ENCODE results near the gene COL18A1. TPM values are rescaled to one million over a fixed set of nuclear protein-coding genes. Genes with fewer than 3 reads are reported as not detected.

Gene COL18A1
- total and polyA plus RNA-seq, 2 donors from 2014 or later = 150 to 316 TPM

DNA sequence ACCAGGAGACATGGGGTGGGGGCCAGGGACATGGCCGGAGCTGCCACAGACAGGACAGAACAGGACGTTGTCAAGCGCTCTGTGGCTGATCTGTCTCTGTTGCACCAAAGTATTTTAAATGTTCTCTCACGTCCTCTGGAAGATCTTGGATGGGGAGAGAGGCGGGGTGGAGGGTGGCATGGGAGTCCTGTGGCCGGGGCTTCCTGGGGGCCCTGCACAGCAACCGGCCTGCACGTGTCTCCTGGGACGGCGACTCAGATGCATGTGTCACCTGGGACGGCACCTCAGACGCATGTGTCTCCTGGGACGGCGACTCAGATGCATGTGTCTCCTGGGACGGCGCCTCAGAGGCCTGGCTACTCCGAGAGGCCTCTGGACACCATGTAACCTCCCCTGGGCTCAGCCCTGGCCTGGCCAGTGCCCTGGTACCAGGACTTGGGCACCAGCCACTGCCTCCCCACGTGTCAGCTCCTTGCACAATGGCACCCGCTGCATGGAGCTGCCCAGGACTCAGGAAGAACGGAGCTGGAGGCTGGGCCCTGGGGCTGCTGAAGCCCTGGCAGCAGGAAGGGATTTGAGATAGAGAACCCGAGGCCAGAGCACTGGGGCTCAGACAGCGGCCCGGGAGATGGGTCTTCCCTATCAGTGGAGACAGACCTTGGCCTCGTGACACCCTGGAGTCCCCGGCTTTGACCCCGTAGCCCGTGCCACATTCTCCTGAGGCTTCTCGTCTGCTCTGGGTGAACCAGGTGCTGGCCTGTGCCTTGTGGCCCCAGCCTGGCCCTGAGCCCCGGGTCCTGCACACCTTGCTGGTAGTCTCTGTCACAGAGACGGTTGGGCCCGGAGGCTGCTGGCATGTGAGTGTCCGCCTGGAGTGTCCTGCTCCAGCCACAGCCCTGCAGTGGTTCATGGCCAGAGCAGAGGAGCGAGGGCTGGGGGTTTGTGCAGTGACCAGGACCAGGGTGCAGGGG, 152.0 kb downstream of the COL18A1 start:
- H3K4me1 ChIP-seq (ENCODE audit: control insufficient read depth in 2 of 3, insufficient read depth in 2 of 3, low read depth in 1 of 3, low read length in 3 of 3) = peaks cover 0 to 2% (median 0%) of the 10 kb centered on the region in 3 donors
- no peak overlapping the region for H3K4me3 ChIP-seq (ENCODE audit: low read length in 3 of 3)
- no peak overlapping the region for H3K9ac ChIP-seq (ENCODE audit: low read length in 3 of 3)
- intact Hi-C loops (cut with DNase I) = loop anchor here (5.0 kb wide), 1 partner anchor 265 kb away; no protein-coding TSS in a partner anchor
- no peak overlapping the region for H3K27ac ChIP-seq (ENCODE audit: low read depth in 2 of 2, low read length in 2 of 2)
- FAIRE-seq (no peak), DNase-seq (peak in 2 of 5 donors; percentile 64 to 78)
- H3K36me3 ChIP-seq (ENCODE audit: control insufficient read depth in 2 of 3, insufficient read depth in 3 of 3, low read length in 3 of 3) = no peaks in the 10 kb centered on the region
- H3K9me3 ChIP-seq (ENCODE audit: control insufficient read depth in 2 of 3, insufficient read depth in 1 of 3, low read length in 3 of 3) = no peaks in the 10 kb centered on the region
- H3K27me3 ChIP-seq (ENCODE audit: control insufficient read depth, insufficient read depth, low read length) = no peaks in the 10 kb centered on the region
- no peak for TF ChIP-seq CTCF (IDR thresholded peaks at IDR 0.05; ENCODE audit: borderline replicate concordance, extremely low read depth, insufficient read depth)

DNA sequence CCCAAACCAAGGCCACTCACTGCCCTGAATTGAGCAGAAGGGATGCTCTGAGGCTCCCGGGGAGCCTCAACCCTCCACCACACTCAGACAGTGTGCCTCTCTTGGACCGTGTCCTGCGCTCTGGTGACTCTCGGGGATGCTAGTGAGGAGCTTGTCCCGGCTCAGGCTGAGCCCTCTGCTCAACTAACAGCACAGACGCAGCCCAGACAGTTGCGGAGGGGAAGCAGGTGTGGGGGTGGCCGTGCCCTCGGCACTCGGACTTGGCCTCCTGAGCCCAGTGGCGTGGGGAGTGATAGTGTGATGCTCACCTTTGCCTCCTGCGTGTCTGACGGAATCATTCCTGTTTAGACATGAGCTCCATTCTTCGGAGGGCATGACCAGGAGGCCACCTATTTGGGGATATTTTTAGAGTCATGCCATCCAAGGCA, 152.7 kb downstream of the COL18A1 start:
- no peak for TF ChIP-seq CTCF (IDR thresholded peaks at IDR 0.05; ENCODE audit: borderline replicate concordance, extremely low read depth, insufficient read depth)
- Histone ChIP-seq H3K27ac (ENCODE audit: low read depth in 2 of 2, low read length in 2 of 2) (no peak overlapping the region), H3K4me1 (ENCODE audit: control insufficient read depth in 2 of 3, insufficient read depth in 2 of 3, low read depth in 1 of 3, low read length in 3 of 3) (peaks cover 0 to 2% (median 0%) of the 10 kb centered on the region in 3 donors), H3K9ac (ENCODE audit: low read length in 3 of 3) (no peak overlapping the region), H3K27me3 (ENCODE audit: control insufficient read depth, insufficient read depth, low read length) (no peaks in the 10 kb centered on the region), H3K36me3 (ENCODE audit: control insufficient read depth in 2 of 3, insufficient read depth in 3 of 3, low read length in 3 of 3) (no peaks in the 10 kb centered on the region), H3K9me3 (ENCODE audit: control insufficient read depth in 2 of 3, insufficient read depth in 1 of 3, low read length in 3 of 3) (no peaks in the 10 kb centered on the region), H3K4me3 (ENCODE audit: low read length in 3 of 3) (no peak overlapping the region)
- intact Hi-C loops (cut with DNase I) = loop anchor here (5.0 kb wide), 1 partner anchor 265 kb away; no protein-coding TSS in a partner anchor
- DNase-seq (peak in 2 of 5 donors; percentile 53 to 61), FAIRE-seq (no peak)

GRCh38 chr21:45558044-45558721, 153.2 kb downstream of the COL18A1 start:
- peak in 2 of 5 donors; percentile 49 to 66 for DNase-seq
- no peaks in the 10 kb centered on the region for H3K9me3 ChIP-seq (ENCODE audit: control insufficient read depth in 2 of 3, insufficient read depth in 1 of 3, low read length in 3 of 3)
- H3K36me3 ChIP-seq (ENCODE audit: control insufficient read depth in 2 of 3, insufficient read depth in 3 of 3, low read length in 3 of 3) = no peaks in the 10 kb centered on the region
- H3K27ac ChIP-seq (ENCODE audit: low read depth in 2 of 2, low read length in 2 of 2) = no peak overlapping the region
- intact Hi-C loops (cut with DNase I) = loop anchor here (5.0 kb wide), 1 partner anchor 264 kb away; no protein-coding TSS in a partner anchor
- no peaks in the 10 kb centered on the region for H3K27me3 ChIP-seq (ENCODE audit: control insufficient read depth, insufficient read depth, low read length)
- no peak for TF ChIP-seq CTCF (IDR thresholded peaks at IDR 0.05; ENCODE audit: borderline replicate concordance, extremely low read depth, insufficient read depth)
- no peak for FAIRE-seq
- H3K4me3 ChIP-seq (ENCODE audit: low read length in 3 of 3) = no peak overlapping the region
- peaks cover 0 to 2% (median 0%) of the 10 kb centered on the region in 3 donors for H3K4me1 ChIP-seq (ENCODE audit: control insufficient read depth in 2 of 3, insufficient read depth in 2 of 3, low read depth in 1 of 3, low read length in 3 of 3)
- no peak overlapping the region for H3K9ac ChIP-seq (ENCODE audit: low read length in 3 of 3)

All from kidney (tissue), 14 donors.